Mucosa of rectum (tissue), 2 donors: Measurements from ENCODE around the gene NOTCH2.

ENCODE experiments used
- H3K27ac ChIP-seq, 2 donors: one replicate each; pipeline ENCODE4 v1.7.0; 2013; ENCODE audit warnings: inconsistent platforms in 2 of 2, low read depth in 2 of 2, low read length in 2 of 2
- H3K27me3 ChIP-seq, 2 donors: one replicate each; pipeline ENCODE4 v1.7.0; 2013; ENCODE audit warnings: low read length in 2 of 2; ENCODE audit not compliant: control insufficient read depth in 2 of 2, insufficient read depth in 2 of 2
- H3K36me3 ChIP-seq, 2 donors: one replicate each; pipeline ENCODE4 v1.7.0; 2013; ENCODE audit warnings: low read length in 2 of 2; ENCODE audit not compliant: control insufficient read depth in 2 of 2, insufficient read depth in 2 of 2
- H3K4me1 ChIP-seq, 2 donors: one replicate each; pipeline ENCODE4 v1.7.0; 2013; ENCODE audit warnings: low read length in 2 of 2, mild to moderate bottlenecking in 1 of 2; ENCODE audit not compliant: control insufficient read depth in 2 of 2, insufficient read depth in 2 of 2
- H3K4me3 ChIP-seq, 2 donors: one replicate each; pipeline ENCODE4 v1.7.0; 2013; ENCODE audit warnings: low read length in 2 of 2
- H3K9ac ChIP-seq, 2 donors: one replicate each; pipeline ENCODE4 v1.7.0; 2013; ENCODE audit warnings: low read length in 2 of 2, low read depth in 1 of 2, mild to moderate bottlenecking in 1 of 2
- H3K9me3 ChIP-seq, 2 donors: one replicate each; pipeline ENCODE4 v1.7.0; 2013; ENCODE audit warnings: low read length in 2 of 2; ENCODE audit not compliant: control insufficient read depth in 2 of 2
- donor health status: healthy.
- donor health status: Normal muscosa, but diverticular disease.

The NOTCH2 gene

GRCh38 chr1:119947468-119947867, 122.0 kb downstream of the NOTCH2 start:
- no peaks in the 10 kb centered on the region for H3K9me3 ChIP-seq
- H3K4me1 ChIP-seq = no peaks in the 10 kb centered on the region
- no peak overlapping the region for H3K9ac ChIP-seq
- no peak overlapping the region for H3K27ac ChIP-seq
- no peaks in the 10 kb centered on the region for H3K27me3 ChIP-seq
- H3K4me3 ChIP-seq = no peak overlapping the region
- H3K36me3 ChIP-seq = peaks cover 12 to 16% of the 10 kb centered on the region in 2 donors

GRCh38 chr1:119946724-119947123, 122.7 kb downstream of the NOTCH2 start:
- Histone ChIP-seq H3K27me3 (no peaks in the 10 kb centered on the region), H3K36me3 (peaks cover 12 to 13% of the 10 kb centered on the region in 2 donors), H3K9me3 (no peaks in the 10 kb centered on the region), H3K9ac (no peak overlapping the region), H3K4me1 (no peaks in the 10 kb centered on the region), H3K4me3 (no peak overlapping the region), H3K27ac (no peak overlapping the region)

- Histone ChIP-seq H3K36me3 (peaks cover 21 to 25% of the 10 kb centered on the region in 2 donors), H3K27me3 (no peaks in the 10 kb centered on the region), H3K4me1 (no peaks in the 10 kb centered on the region), H3K9me3 (no peaks in the 10 kb centered on the region), H3K9ac (no peak overlapping the region), H3K27ac (no peak overlapping the region), H3K4me3 (no peak overlapping the region)
Observed at GRCh38 chr1:119943216-119943615, 126.2 kb downstream of the NOTCH2 start.

- H3K27me3 ChIP-seq = no peaks in the 10 kb centered on the region
- peaks cover 29 to 33% of the 10 kb centered on the region in 2 donors for H3K36me3 ChIP-seq
- no peak overlapping the region for H3K27ac ChIP-seq
- H3K4me3 ChIP-seq = no peak overlapping the region
- H3K4me1 ChIP-seq = no peaks in the 10 kb centered on the region
- H3K9ac ChIP-seq = no peak overlapping the region
- no peaks in the 10 kb centered on the region for H3K9me3 ChIP-seq
Observed at GRCh38 chr1:119941392-119941791, 128.1 kb downstream of the NOTCH2 start.

- H3K27ac ChIP-seq = no peak overlapping the region
- no peaks in the 10 kb centered on the region for H3K27me3 ChIP-seq
- H3K4me1 ChIP-seq = no peaks in the 10 kb centered on the region
- H3K36me3 ChIP-seq = peaks cover 34 to 39% of the 10 kb centered on the region in 2 donors
- no peak overlapping the region for H3K9ac ChIP-seq
- no peak overlapping the region for H3K4me3 ChIP-seq
- H3K9me3 ChIP-seq = no peaks in the 10 kb centered on the region
Observed at GRCh38 chr1:119940697-119941096, 128.8 kb downstream of the NOTCH2 start.

- H3K27me3 ChIP-seq = no peaks in the 10 kb centered on the region
Observed at GRCh38 chr1:119937198-119937597, 132.3 kb downstream of the NOTCH2 start.

GRCh38 chr1:119935915-119936314, 133.5 kb downstream of the NOTCH2 start:
- no peak overlapping the region for H3K4me3 ChIP-seq
- no peak overlapping the region for H3K27ac ChIP-seq
- peaks cover 0 to 5% of the 10 kb centered on the region in 2 donors for H3K9me3 ChIP-seq
- peaks cover 51 to 62% of the 10 kb centered on the region in 2 donors for H3K36me3 ChIP-seq
- no peak overlapping the region for H3K9ac ChIP-seq
- H3K27me3 ChIP-seq = no peaks in the 10 kb centered on the region
- H3K4me1 ChIP-seq = no peaks in the 10 kb centered on the region

More at GRCh38 chr1:119937198-119937597, 132.3 kb downstream of the NOTCH2 start:
- H3K9me3 ChIP-seq = peaks cover 0 to 5% of the 10 kb centered on the region in 2 donors
- H3K4me3 ChIP-seq = no peak overlapping the region
- H3K4me1 ChIP-seq = no peaks in the 10 kb centered on the region
- peaks cover 56 to 65% of the 10 kb centered on the region in 2 donors for H3K36me3 ChIP-seq
- H3K27ac ChIP-seq = no peak overlapping the region
- no peak overlapping the region for H3K9ac ChIP-seq

GRCh38 chr1:119935373-119935772, 134.1 kb downstream of the NOTCH2 start:
- Histone ChIP-seq H3K9me3 (peaks cover 0 to 5% of the 10 kb centered on the region in 2 donors), H3K4me1 (no peaks in the 10 kb centered on the region), H3K4me3 (no peak overlapping the region), H3K27me3 (no peaks in the 10 kb centered on the region), H3K36me3 (peaks cover 47 to 59% of the 10 kb centered on the region in 2 donors), H3K9ac (no peak overlapping the region), H3K27ac (no peak overlapping the region)

GRCh38 chr1:119933397-119933796, 136.1 kb downstream of the NOTCH2 start:
- Histone ChIP-seq H3K36me3 (peaks cover 40 to 54% of the 10 kb centered on the region in 2 donors), H3K27ac (no peak overlapping the region)

GRCh38 chr1:119929643-119930315, 139.7 kb downstream of the NOTCH2 start:
- Histone ChIP-seq H3K4me1 (no peaks in the 10 kb centered on the region), H3K4me3 (no peak overlapping the region), H3K9me3 (peaks cover 0 to 5% of the 10 kb centered on the region in 2 donors), H3K27me3 (no peaks in the 10 kb centered on the region), H3K9ac (no peak overlapping the region), H3K36me3 (peaks cover 46 to 54% of the 10 kb centered on the region in 2 donors), H3K27ac (no peak overlapping the region)

More at GRCh38 chr1:119933397-119933796, 136.1 kb downstream of the NOTCH2 start:
- no peaks in the 10 kb centered on the region for H3K4me1 ChIP-seq
- no peaks in the 10 kb centered on the region for H3K27me3 ChIP-seq
- H3K9me3 ChIP-seq = peaks cover 0 to 5% of the 10 kb centered on the region in 2 donors
- H3K4me3 ChIP-seq = no peak overlapping the region
- H3K9ac ChIP-seq = no peak overlapping the region
